ENCODE measurements around the gene NLRP1.

The NLRP1 gene

GRCh38 chr17:5621729-5622128 is 37.4 kb upstream of the NLRP1 start:
- TF ChIP-seq CTCF (IDR thresholded peaks at IDR 0.05; ENCODE audit: insufficient read depth, missing control alignments), result no peak
- FAIRE-seq, result no peak
- DNase-seq (ENCODE audit: insufficient read length, low spot score), result no peak

GRCh38 chr17:5621026-5621425 is 36.7 kb upstream of the NLRP1 start:
- no peak for DNase-seq (ENCODE audit: insufficient read length, low spot score)
- no peak for TF ChIP-seq CTCF (IDR thresholded peaks at IDR 0.05; ENCODE audit: insufficient read depth, missing control alignments)
- no peak for FAIRE-seq

DNA sequence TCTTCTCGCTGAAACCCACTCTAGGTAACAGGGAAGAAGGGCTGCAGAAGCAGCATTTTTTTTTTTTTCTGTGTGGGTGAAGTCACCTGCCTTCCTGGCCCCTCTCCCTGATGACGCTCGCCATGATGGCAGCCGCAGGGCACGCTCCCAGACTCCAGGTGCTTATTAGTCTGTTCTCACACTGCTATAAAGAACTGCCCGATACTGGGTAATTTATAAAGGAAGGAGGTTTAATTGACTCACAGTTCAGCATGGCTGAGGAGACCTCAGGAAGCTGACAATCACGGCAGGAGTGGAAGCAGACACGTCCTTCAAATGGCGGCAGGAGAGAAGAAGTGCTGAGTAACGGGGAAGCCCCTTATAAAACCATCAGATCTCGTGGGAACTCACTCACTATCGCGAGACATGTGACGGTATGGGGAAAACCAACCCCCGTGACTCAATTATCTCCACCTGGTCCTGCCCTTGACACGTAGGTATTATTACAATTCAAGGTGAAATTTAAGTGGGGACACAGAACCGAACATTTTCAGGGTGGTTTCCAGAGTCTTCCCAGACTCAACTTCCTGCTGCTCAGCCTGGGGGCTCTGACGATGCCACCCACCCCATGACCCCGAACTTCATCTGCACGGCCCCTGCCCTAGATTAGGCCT is 34.9 kb upstream of the NLRP1 start:
- no peak for DNase-seq (ENCODE audit: insufficient read length, low spot score)
- no peak for FAIRE-seq
- no peak for TF ChIP-seq CTCF (IDR thresholded peaks at IDR 0.05; ENCODE audit: insufficient read depth, missing control alignments)

- TF ChIP-seq CTCF (IDR thresholded peaks at IDR 0.05; ENCODE audit: insufficient read depth, missing control alignments), result no peak
- FAIRE-seq, result no peak
- no peak for DNase-seq (ENCODE audit: insufficient read length, low spot score)
Measured at GRCh38 chr17:5618476-5618875, 34.2 kb upstream of the NLRP1 start.

GRCh38 chr17:5615476-5615875 is 31.2 kb upstream of the NLRP1 start:
- DNase-seq (ENCODE audit: insufficient read length, low spot score) (no peak), FAIRE-seq (no peak)
- no peak for TF ChIP-seq CTCF (IDR thresholded peaks at IDR 0.05; ENCODE audit: insufficient read depth, missing control alignments)

DNA sequence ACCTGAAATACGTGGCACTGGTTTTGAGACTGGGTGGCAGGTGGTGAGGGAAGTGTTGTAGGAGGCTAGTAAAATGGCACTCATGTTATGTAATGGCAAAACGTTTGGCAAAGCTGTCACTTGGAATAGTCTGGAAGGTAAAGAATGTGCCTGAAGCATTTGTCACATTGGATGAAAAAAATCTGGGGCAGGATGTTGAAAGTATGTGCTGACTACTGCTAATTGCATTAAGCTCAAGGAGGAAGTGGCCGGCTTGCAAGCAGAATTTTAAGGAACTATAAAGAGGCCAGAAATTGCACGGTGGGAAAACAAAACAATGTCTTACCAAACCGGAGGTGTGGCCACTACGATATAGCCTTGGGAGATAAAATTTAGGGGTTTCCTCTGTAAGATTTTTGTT is 26.6 kb upstream of the NLRP1 start:
- FAIRE-seq, result no peak
- no peak for DNase-seq (ENCODE audit: insufficient read length, low spot score)
- no peak for TF ChIP-seq CTCF (IDR thresholded peaks at IDR 0.05; ENCODE audit: insufficient read depth, missing control alignments)

DNA sequence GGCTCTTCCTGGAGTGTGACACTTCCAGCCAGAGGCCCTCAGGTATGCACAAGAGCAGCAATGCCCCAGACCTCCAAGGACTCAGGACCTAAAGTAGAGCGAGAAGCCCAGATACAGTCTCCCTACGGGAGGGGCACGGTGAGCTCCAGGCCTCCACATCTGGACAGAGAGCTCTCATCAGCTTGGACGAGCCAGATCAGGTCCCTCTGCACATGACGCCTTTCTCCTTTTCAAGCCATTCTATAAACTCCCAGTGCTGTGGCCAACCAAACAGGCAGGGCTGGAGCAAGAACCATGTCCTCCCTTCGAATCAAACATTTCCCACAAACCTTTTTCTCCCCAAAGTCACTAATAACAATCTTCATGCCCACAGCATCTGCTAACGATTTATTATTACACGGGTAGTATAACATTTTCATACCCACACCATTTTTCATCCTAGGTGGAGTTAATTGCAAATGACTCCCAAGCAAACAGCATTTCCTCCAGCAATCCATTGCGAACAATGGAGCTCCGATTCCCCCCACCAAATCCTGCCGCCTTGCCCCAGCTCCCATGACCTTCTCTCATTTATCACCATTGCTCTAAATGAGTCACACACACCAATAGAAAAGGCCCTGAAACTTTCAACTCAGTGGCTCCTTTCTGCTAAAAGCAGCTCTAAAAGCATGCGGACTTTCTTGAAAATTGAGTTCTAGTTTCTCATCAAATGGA is 24.2 kb upstream of the NLRP1 start:
- FAIRE-seq (no peak), DNase-seq (ENCODE audit: insufficient read length, low spot score) (no peak)
- TF ChIP-seq CTCF (IDR thresholded peaks at IDR 0.05; ENCODE audit: insufficient read depth, missing control alignments), result no peak

Measured in D721Med (cell line).